HG03342 (cell line): ENCODE data around the gene PTPRJ.

Experiments
- ATAC-seq: cut with Tn5 transposase; IDR thresholded peaks from one replicate; pipeline ENCODE4 v1.9.1; 2021; ENCODE audit warnings: mild to moderate bottlenecking, moderate library complexity; ENCODE audit not compliant: unreplicated experiment

Gene PTPRJ

DNA sequence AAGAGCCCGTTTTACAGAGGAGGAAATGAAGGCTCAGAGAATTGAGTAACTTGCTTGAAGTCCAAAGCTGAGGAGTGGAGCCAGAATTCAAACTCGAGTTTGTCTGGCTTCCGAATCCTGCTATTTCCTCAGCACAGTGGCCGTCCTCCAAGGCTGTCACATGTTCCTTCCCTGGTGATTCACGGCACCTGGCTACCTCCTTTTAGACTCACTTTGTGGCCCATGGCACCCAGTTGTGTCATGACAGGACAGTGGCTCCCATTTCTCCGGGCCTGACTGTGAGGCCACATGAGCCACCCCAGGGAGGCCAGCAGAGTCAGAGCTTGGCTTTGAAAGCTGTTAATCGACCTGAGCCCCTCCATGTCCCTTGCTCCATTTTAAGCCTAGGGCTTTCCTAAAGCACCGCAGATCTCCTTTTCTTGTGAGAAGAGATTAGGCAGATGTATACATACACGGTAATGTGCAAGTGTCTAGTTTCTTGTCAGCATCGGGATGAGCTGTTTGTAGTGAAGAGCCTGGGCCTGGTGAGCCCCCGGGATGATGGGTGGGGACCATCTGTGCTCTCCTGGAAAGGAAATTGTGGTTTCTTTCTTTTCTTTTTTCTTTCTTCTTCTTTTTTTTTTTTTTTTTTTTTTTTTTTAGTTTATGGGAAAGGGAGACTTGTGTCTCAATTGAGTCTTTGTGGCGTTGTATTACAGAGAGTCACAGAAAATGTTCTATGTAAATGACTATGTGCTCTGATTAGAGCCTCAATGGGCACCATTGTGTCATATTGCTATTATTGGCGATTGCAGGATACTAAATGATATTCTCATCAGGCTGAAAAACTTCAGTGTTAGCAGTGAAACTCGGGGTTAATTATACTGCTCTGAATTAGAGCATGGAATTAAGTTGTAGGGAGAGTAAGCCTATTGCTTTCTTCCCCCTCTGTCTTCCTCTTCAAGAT, 54.8 kb downstream of the PTPRJ start:
- ATAC-seq, result no peak

DNA sequence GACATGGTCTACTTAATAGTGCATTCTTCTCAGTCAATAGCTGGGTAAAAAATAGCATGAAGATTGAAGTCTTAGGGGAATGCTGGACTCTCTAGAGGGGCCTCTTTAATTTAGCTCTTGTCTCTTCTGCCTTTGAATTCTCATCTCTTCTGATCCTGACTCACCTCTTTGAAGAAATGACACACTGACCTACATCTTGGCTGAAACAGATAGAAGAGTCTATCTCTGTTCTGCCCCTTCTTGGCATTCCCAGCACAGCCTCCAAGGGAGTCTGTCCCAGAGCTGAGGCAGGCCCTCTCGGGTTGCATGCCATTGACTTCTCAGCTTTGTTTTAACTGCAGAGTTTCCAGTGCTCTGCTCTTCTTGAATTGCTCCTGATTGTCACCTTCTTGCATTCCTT, 55.7 kb downstream of the PTPRJ start:
- no peak for ATAC-seq

GRCh38 chr11:48036466-48036865, 56.1 kb downstream of the PTPRJ start:
- ATAC-seq, result no peak

- no peak for ATAC-seq
Observed at GRCh38 chr11:48037709-48038468, 57.5 kb downstream of the PTPRJ start.

DNA sequence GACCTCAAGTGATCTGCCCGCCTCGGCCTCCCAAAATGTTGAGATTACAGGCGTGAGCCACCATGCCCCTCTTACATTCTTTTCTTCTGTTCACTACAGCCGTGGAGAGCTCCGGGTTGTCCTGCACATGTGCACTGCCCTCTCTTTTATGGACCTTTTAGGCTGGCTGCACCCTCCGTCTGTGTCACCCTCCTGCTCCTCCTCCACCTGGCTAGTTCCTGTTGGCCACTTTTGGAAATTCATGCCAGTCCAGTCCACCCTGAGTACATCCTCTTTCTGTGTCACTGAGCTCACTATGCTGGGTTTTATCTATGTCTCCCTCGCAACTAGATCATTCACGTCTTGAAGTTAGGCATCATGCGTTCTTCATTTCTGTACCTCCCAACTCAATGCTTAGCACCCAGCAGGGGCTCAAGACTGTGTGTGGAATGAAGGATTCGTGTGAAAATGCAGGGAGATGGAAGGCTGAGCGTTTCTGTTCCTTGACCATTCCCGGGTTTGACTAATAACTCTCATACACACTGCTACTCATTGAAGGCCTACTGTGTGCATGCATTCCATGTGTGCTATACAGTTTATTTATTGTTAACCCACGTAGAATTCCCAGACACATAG, 60.6 kb downstream of the PTPRJ start:
- no peak for ATAC-seq

- ATAC-seq, result no peak
Observed at GRCh38 chr11:48041877-48042695, 61.7 kb downstream of the PTPRJ start.

- ATAC-seq, result no peak
Observed at GRCh38 chr11:48043111-48043990, 63.0 kb downstream of the PTPRJ start.

DNA sequence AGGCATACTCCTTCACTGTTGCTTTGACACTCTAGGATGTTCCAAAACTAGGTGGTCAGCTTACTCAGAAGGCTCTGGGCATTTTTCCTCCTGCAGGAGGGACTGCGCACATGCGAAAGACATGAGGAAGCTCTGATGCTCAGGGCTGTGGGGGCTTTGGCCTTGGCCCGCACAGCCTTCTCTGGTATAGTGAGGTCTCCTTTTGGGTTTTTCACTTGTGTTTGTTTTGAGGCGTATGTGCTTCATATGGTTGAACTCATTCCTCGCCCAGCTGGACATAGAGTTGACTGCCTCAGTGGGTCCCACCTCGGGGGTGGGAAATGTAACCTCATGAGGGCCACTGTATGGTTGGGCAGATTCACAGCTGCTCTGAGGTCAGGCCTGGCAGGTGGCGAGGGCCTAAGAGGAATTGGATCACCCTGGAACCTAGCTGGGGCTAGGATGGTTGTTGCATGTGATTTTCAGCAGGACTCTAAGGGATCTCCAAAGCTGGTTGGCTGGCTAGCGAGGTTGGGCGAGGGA, 63.7 kb downstream of the PTPRJ start:
- ATAC-seq, result no peak

GRCh38 chr11:48044577-48044976, 64.2 kb downstream of the PTPRJ start:
- no peak for ATAC-seq

DNA sequence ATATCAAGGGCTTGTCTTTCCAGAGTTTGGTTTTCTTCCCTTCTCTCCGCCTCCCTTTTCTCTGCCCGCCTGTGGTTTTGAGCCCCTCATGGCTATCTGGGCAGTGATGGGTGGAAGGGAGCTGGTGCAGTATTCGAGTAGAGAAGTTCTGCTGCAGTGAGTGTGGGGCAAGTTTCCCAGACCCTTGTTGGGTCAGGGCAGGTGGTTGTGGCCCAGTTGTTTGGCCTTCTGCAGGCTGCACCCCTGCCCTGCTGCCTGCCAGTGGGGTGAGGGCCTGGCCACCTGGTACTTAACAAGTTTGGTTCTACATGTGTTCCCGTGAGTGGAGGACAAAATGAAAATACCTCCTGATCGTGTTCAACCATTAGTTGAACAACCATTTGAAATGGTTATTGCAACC, 65.2 kb downstream of the PTPRJ start:
- ATAC-seq, result no peak

DNA sequence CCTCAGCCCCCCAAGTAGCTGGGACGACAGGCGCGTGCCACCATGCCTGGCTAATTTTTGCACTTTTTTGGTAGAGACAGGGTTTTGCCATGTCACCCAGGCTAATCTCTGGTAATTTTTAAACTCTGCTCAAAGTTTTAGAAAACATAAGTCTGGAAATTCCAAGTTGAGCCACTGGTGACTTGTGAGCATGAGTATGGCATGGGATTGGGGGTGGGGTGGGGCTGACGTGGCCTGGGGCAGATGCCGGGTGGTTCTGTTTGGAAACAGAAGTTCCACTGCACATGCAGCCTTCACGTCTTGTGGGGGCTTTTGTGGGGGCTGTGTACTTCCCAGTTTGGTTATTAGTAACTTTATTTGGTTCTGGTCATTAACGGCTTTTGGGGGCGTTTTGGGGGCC, 67.3 kb downstream of the PTPRJ start:
- ATAC-seq, result no peak

DNA sequence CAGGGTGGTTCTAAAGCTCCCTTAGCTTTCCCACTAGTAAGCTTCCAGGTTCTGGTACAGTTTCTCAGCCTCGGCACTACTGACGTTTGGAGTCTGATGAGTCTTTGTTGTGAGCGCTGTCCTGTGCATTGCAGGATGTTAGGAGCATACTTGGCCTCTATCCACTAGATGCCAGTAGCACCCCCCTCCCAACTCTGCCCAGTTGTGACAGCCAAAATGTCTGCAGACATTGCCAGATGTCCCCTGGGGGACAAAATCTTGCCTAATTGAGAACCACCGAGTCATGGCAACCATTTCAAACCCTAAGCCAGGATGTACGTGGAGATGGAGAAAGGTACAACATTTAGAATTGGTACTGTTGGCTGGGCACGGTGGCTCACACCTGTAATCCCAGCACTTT, 68.7 kb downstream of the PTPRJ start:
- ATAC-seq, result no peak

GRCh38 chr11:48050304-48050703, 69.9 kb downstream of the PTPRJ start:
- no peak for ATAC-seq

DNA sequence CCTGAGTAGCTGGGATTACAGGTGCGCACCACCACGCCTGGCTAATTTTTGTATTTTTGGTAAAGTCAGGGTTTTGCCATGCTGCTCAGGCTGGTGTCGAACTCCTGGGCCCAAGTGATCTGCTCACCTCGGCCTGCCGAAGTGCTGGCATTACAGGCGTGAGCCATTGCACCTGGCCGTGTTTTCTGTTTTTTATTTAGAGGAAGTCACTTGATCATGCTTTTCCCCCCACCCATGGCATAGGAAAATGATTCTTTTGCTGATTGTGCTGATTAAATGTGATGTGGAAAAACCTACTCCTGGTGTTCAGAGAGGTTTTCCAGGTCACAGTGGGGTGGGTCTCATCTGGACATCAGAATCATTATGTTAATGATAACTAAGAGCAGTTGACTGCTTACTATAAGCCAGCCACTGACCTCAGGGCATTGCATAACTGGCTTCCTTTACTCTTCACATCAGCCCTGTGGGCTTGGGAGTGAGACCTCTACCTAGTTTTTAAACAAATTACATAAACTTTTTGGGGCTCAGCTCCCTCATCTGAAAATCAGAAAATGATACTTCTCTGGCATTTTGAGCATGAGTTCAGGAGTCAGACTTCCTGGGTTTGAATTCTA, 71.0 kb downstream of the PTPRJ start:
- no peak for ATAC-seq

GRCh38 chr11:48052183-48053044, 72.1 kb downstream of the PTPRJ start:
- no peak for ATAC-seq

DNA sequence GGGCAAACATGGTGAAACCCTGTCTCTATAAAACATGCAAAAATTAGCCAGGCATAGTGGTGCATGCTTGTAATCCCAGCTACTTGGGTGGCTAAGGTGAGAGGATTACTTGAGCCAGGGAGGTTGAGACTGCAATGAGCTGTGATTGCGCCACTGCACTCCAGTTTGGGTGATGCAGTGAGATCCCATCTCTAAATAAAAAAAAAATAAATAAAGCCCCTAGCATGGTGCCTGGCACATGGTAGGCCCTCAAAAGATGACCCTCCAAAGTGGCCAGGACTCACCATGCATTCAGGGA, 74.6 kb downstream of the PTPRJ start:
- no peak for ATAC-seq

GRCh38 chr11:48055292-48056132, 75.2 kb downstream of the PTPRJ start:
- ATAC-seq, result peak; percentile 73
